Fibroblast of mammary gland (primary cell): ENCODE measurements around the gene TSPAN5.

ENCODE experiments used
- DNase-seq: peaks from one replicate; pipeline ENCODE4 v3.0.0-alpha.2; 2010; ENCODE audit warnings: low read depth
- H3K4me3 ChIP-seq: 2 replicates; pipeline ENCODE4 v1.5.1; 2011; ENCODE audit warnings: low read depth, mild to moderate bottlenecking, low read length, moderate library complexity; ENCODE audit not compliant: control insufficient read depth
- CTCF ChIP-seq: conservative IDR thresholded peaks from 2 replicates; pipeline ENCODE4 v1.5.1; 2011; ENCODE audit warnings: low read depth, low read length, inconsistent platforms; ENCODE audit not compliant: control insufficient read depth, insufficient read depth

The TSPAN5 gene

GRCh38 chr4:98610926-98611676 lies 47.3 kb downstream of the TSPAN5 start:
- H3K4me3 ChIP-seq = no peak overlapping the region
- DNase-seq = no peak
- TF ChIP-seq CTCF = no peak

GRCh38 chr4:98610431-98610830 lies 48.0 kb downstream of the TSPAN5 start:
- no peak for DNase-seq
- no peak overlapping the region for H3K4me3 ChIP-seq
- no peak for TF ChIP-seq CTCF

- H3K4me3 ChIP-seq = no peak overlapping the region
- no peak for TF ChIP-seq CTCF
- DNase-seq = no peak
Measured at GRCh38 chr4:98609934-98610333, 48.5 kb downstream of the TSPAN5 start.

- DNase-seq = no peak
- no peak for TF ChIP-seq CTCF
- H3K4me3 ChIP-seq = no peak overlapping the region
Measured at GRCh38 chr4:98608356-98608755, 50.1 kb downstream of the TSPAN5 start.

- TF ChIP-seq CTCF = no peak
- DNase-seq = no peak
- H3K4me3 ChIP-seq = no peak overlapping the region
Measured at GRCh38 chr4:98606894-98607293, 51.5 kb downstream of the TSPAN5 start.

GRCh38 chr4:98605216-98605615 lies 53.2 kb downstream of the TSPAN5 start:
- TF ChIP-seq CTCF = no peak
- no peak overlapping the region for H3K4me3 ChIP-seq
- DNase-seq = peak; percentile 35
